Measurements from ENCODE around the gene PCDHB1. TPM values are rescaled to one million over a fixed set of nuclear protein-coding genes. Genes with fewer than 3 reads are reported as not detected.
A peak's percentile ranks its signal among the peaks of the same experiment; 100 is the strongest.

The PCDHB1 gene
- total RNA-seq, 1 donor: not detected

DNA sequence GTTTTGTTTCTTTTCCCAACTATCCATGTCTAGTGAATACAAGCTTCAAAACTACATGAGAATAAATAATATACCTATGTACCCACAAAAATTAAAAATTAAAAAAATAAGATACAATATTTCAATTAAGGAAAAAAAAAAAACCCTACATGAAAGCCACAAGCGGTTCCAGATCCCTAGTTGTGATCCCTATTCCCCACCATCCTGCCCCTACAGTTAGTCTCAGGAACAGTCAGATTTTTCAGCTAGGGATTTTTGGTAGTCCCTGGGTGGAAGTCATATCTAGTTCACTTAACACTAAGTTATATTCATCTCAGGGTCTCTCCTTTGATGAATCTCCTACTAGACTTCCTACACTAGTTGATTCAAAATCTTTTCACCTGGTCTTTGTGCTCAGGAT lies 18.5 kb upstream of the PCDHB1 start:
- TF ChIP-seq, protein P1, sequence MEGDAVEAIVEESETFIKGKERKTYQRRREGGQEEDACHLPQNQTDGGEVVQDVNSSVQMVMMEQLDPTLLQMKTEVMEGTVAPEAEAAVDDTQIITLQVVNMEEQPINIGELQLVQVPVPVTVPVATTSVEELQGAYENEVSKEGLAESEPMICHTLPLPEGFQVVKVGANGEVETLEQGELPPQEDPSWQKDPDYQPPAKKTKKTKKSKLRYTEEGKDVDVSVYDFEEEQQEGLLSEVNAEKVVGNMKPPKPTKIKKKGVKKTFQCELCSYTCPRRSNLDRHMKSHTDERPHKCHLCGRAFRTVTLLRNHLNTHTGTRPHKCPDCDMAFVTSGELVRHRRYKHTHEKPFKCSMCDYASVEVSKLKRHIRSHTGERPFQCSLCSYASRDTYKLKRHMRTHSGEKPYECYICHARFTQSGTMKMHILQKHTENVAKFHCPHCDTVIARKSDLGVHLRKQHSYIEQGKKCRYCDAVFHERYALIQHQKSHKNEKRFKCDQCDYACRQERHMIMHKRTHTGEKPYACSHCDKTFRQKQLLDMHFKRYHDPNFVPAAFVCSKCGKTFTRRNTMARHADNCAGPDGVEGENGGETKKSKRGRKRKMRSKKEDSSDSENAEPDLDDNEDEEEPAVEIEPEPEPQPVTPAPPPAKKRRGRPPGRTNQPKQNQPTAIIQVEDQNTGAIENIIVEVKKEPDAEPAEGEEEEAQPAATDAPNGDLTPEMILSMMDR (IDR thresholded peaks at IDR 0.05; ENCODE audit: insufficient read depth, low read depth, low read length): no peak
- no peak overlapping the region for H3K4me3 ChIP-seq (ENCODE audit: low read depth, low read length)

DNA sequence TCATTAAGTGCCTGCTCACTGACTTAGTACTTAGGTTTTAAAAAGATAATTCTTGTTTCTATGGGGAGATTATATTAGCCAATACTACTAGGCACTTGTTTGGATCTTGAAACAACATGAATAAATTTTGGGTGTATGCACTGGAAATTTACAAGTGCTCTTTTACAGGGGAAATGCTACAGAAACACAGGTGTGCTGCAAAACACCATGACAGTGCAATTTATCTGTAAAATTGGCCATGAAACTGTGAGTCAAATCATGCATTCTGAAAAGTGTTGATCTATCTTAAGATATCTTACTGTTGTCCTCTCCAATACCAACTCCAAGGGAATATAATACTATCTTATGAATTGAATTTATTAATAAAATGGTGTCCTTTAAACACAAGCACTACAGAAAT lies 12.1 kb upstream of the PCDHB1 start:
- H3K4me3 ChIP-seq (ENCODE audit: low read depth, low read length): no peak overlapping the region
- TF ChIP-seq, protein P1 (IDR thresholded peaks at IDR 0.05; ENCODE audit: insufficient read depth, low read depth, low read length): no peak
- no peak for DNase-seq (ENCODE audit: low read depth)

More for the DNA sequence above, 18.5 kb upstream of the PCDHB1 start:
- no peak for DNase-seq (ENCODE audit: low read depth)

DNA sequence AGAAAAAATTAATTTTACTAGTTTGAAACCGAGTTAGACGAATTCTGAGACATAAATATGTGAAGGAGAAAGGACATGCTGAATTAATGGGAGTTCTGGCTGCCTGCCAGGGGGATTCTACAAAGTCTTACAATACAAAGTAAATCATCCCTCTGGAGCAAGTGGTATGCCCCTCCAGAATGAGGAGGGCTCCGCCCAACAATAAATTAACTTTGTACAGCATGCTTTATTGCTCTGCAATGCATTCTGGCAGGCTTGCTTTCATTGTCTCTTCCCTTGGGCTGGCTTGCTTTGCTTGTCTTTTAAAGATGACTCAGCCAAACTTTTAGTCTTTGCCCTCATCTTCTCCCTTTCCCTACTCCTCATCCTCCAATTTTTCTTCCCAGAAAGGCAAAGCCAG lies 11.7 kb upstream of the PCDHB1 start:
- DNase-seq (ENCODE audit: low read depth): no peak
- TF ChIP-seq, protein P1 (IDR thresholded peaks at IDR 0.05; ENCODE audit: insufficient read depth, low read depth, low read length): no peak
- H3K4me3 ChIP-seq (ENCODE audit: low read depth, low read length): no peak overlapping the region

DNA sequence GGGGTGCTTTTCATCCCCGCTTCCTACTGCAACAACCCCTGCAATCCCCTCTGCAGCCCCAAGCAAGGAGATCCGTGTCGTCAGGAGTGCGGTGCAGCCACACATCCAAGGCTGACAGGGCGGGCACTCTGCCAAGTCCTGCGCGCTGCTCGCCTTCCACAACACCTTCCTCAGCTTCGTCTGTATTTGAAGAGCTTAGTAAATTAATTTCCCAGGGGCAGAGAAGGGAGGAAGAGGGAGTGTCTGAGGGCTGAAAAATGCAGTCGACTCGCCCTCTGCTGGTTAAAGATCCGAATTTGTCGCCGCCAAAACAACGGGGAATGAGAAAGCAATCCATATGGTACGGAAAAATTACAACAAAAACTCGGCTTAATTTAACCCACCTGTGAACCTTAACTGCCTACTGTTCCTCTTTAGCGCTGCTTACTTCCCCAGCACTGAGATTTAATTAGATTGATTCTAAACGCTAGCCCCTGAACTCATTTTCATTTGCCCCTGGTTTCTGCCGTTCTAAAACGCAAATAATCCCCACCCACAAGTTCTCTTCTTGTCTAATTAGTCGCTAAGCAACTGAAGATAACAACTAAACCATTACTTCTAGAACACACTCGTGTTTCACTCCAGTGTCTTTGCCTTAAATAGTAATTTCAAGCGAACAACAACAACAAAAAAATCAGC lies 10.9 kb upstream of the PCDHB1 start:
- TF ChIP-seq, protein P1 (IDR thresholded peaks at IDR 0.05; ENCODE audit: insufficient read depth, low read depth, low read length): no peak
- DNase-seq (ENCODE audit: low read depth): no peak
- no peak overlapping the region for H3K4me3 ChIP-seq (ENCODE audit: low read depth, low read length)

DNA sequence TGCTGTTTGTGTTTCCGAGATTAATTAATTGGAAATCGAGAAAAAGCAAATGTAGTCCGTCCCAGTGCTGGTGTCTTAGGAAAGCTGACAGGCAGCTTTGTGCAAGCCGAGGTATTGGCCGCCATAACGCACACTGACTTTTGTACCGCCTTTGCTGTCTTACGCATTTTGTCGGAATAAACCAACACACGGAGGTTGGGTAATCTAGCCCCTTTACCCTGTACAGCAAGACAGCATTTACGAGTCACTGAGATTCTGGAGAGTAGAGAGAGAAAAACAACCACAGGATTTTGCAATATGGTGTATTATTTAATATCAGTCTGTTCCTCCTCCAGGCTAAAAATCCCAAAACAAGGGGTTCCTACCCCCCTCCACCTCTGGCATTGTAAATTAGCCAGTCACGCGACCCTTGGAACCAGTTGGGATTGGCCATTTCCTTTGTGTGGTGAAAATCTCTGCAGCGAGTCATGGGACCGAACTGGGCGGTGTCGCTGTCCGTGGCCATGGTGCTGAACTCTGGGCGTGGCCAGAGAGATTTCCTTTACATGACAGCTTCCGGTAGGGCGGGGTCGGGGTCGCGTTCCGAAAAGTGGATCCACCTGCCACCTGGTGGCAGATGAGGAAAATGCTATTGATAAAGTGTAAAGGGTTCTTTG lies 10.3 kb upstream of the PCDHB1 start:
- H3K4me3 ChIP-seq (ENCODE audit: low read depth, low read length): no peak overlapping the region

DNA sequence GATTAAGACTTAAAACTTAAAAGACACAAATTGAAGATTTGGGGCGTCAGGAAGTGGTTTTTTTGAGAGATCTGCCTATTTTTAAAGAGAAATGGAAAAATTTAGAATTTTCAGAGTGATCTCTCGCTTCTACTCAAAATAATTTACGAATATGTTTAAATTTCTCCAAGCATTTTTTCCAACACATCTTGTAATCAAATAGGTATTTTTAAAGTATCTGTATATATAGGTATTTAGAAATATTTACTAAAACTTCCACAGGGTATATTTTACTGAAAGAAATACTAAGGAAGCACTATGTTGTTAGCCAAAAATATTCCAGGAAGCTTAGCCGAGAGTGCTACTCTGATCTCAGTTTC lies 9.8 kb upstream of the PCDHB1 start:
- TF ChIP-seq, protein P1 (IDR thresholded peaks at IDR 0.05; ENCODE audit: insufficient read depth, low read depth, low read length): no peak
- DNase-seq (ENCODE audit: low read depth): no peak
- H3K4me3 ChIP-seq (ENCODE audit: low read depth, low read length): no peak overlapping the region

More for the DNA sequence above, 10.3 kb upstream of the PCDHB1 start:
- TF ChIP-seq, protein P1 (IDR thresholded peaks at IDR 0.05; ENCODE audit: insufficient read depth, low read depth, low read length): peak; percentile 50
- DNase-seq (ENCODE audit: low read depth): peak; percentile 59

All from fibroblast of villous mesenchyme (primary cell).